Thyroid gland (tissue), 4 donors: ENCODE results near the gene MUC4. TPM values are rescaled to one million over a fixed set of nuclear protein-coding genes. Genes with fewer than 3 reads are reported as not detected.

ENCODE experiments used
- DNase-seq, 2 donors: peaks; one replicate each; pipeline ENCODE4 v3.0.0-alpha.2; 2019
- H3K27ac ChIP-seq, 3 donors: fragments of 200-600 bp; sonication (generic); 1 replicate in 2 of 3; 2 replicates in 1 of 3; pipeline ENCODE4 v1.5.1; 2016 to 2019; ENCODE audit warnings: mild to moderate bottlenecking in 1 of 3, moderate library complexity in 1 of 3
- H3K27me3 ChIP-seq: fragments of 200-600 bp; sonication (generic); one replicate; pipeline ENCODE4 v1.5.1; 2019
- H3K36me3 ChIP-seq, 2 donors: fragments of 200-600 bp; sonication (generic); one replicate each; pipeline ENCODE4 v1.5.1; 2016 to 2019
- H3K4me1 ChIP-seq, 2 donors: fragments of 200-600 bp; sonication (generic); one replicate each; pipeline ENCODE4 v1.5.1; 2017 to 2019
- H3K4me3 ChIP-seq, 3 donors: fragments of 200-600 bp; sonication (generic); replicated peaks in 1 of 3; 1 replicate in 2 of 3; 2 replicates in 1 of 3; pipeline ENCODE4 v1.5.1; 2016; ENCODE audit warnings: mild to moderate bottlenecking in 1 of 3
- H3K9me3 ChIP-seq: fragments of 200-600 bp; sonication (generic); one replicate; pipeline ENCODE4 v1.5.1; 2017
- POLR2A ChIP-seq, 2 donors: fragments of 450-650 bp; IDR thresholded peaks; one replicate each; pipeline ENCODE4 v1.6.1; 2017; ENCODE audit warnings: antibody characterized with exemption in 2 of 2, mild to moderate bottlenecking in 2 of 2, moderate library complexity in 1 of 2
- WGBS, 2 donors: methylation state at CpG; one replicate each; pipeline ENCODE4 v1.1.5; 2017; 5-methylcytosine and 5-hydroxymethylcytosine counted together
- intact Hi-C: fragments of 100-400 bp; cut with DNase I; formaldehyde crosslinking; loops from one replicate; pipeline ENCODE4 v1.15.1; 2023
- microRNA counts, 2 donors: library from miRNA; unstranded; fragments of <30 nt; microRNA quantifications; one replicate each; lab custom pipeline; 2016 to 2017
- microRNA-seq: library from miRNA; unstranded; fragments of <30 nt; microRNA quantifications from one replicate; pipeline ENCODE4, GENCODE V29; 2016
- small RNA-seq: library from RNA; depleted of rRNA; stranded (forward); fragments of <200 nt; gene quantifications from one replicate; pipeline ENCODE3, GENCODE V24; 2016
- total RNA-seq, 4 donors: library from RNA; depleted of rRNA; stranded (reverse); fragments of >200 nt; gene quantifications; one replicate each; pipeline ENCODE4 v1.2.3, GENCODE V29; 2016
- TF ChIP-seq, protein P1 (sequence below), 6 experiments: fragments of 200-600 bp in 3 of 6; fragments of 450-650 bp in 3 of 6; sonication (generic) in 3 of 6; IDR thresholded peaks; one replicate each; pipeline ENCODE4 v1.5.1; 2016 to 2019; ENCODE audit warnings: antibody characterized with exemption in 6 of 6, mild to moderate bottlenecking in 2 of 6, inconsistent platforms in 1 of 6, moderate library complexity in 1 of 6

MUC4 gene
- total RNA-seq, 4 donors from 2014 or later = 0.13 to 0.20 TPM; not detected in 2

DNA sequence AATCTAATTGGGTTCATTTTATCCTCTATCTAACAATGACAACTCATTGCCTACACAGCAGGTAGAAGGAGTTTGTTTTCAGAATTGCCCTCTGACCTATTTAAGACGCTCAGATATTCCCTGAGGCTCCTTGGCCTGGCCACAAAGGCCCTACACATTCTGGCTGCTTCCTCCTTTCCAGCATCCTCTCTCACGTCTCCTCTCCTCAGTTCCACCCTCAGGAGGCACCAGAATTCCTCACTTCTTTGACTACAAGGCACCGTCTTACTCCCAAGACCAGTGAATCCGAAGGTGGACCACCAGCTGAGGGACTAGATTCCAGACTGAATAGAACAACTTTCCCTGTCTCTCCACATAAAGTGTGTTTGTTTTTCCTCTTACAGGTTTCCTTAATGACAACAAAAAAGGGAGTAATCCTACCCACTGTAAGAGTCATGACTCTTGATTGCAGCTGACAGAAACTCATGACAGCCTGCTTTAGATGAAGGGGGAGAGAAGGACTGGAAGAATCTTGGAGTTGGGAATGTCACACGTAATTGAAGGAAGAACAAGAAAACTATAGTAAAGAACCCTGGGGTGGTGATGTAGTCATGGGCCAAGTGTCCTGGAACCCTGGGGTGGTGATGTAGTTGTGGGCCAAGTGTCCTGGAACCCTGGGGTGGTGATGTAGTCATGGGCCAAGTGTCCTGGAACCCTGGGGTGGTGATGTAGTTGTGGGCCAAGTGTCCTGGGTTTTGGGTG is 112.9 kb downstream of the MUC4 start:
- intact Hi-C loops = no loop called here
- no peak for DNase-seq
- no peaks in the 10 kb centered on the region for H3K9me3 ChIP-seq
- TF ChIP-seq, protein P1, sequence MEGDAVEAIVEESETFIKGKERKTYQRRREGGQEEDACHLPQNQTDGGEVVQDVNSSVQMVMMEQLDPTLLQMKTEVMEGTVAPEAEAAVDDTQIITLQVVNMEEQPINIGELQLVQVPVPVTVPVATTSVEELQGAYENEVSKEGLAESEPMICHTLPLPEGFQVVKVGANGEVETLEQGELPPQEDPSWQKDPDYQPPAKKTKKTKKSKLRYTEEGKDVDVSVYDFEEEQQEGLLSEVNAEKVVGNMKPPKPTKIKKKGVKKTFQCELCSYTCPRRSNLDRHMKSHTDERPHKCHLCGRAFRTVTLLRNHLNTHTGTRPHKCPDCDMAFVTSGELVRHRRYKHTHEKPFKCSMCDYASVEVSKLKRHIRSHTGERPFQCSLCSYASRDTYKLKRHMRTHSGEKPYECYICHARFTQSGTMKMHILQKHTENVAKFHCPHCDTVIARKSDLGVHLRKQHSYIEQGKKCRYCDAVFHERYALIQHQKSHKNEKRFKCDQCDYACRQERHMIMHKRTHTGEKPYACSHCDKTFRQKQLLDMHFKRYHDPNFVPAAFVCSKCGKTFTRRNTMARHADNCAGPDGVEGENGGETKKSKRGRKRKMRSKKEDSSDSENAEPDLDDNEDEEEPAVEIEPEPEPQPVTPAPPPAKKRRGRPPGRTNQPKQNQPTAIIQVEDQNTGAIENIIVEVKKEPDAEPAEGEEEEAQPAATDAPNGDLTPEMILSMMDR (IDR thresholded peaks at IDR 0.05) = no peak
- TF ChIP-seq POLR2A (IDR thresholded peaks at IDR 0.05) = no peak
- H3K36me3 ChIP-seq = peaks cover 0 to 11% of the 10 kb centered on the region in 2 donors
- no peaks in the 10 kb centered on the region for H3K4me1 ChIP-seq
- H3K27ac ChIP-seq = no peak overlapping the region
- H3K4me3 ChIP-seq = no peak overlapping the region
- WGBS, 2 donors = 73 to 75% methylated on average over 5 of the region's 5 CpGs
- H3K27me3 ChIP-seq = no peaks in the 10 kb centered on the region

DNA sequence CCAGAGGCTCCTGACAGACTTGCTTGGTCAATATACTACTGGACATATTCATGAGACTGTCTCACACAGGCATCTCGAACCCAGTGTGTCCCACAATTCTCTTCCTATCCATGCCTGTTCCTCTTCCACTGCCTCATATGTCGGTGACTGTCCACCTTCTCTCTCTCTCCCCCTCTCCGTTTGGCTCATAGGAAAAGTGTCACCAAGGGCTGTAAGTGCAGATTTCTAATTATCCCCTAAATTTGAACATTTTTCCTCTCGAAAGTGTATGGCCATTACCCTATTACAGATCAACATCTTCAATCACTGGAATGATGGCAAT is 113.4 kb downstream of the MUC4 start:
- intact Hi-C loops = no loop called here
- H3K4me3 ChIP-seq = no peak overlapping the region
- TF ChIP-seq, protein P1 (IDR thresholded peaks at IDR 0.05) = no peak
- no peak for TF ChIP-seq POLR2A (IDR thresholded peaks at IDR 0.05)
- H3K27me3 ChIP-seq = no peaks in the 10 kb centered on the region
- no peaks in the 10 kb centered on the region for H3K4me1 ChIP-seq
- H3K9me3 ChIP-seq = no peaks in the 10 kb centered on the region
- WGBS, 2 donors = 88 to 90% methylated on average over 4 of the region's 4 CpGs
- H3K36me3 ChIP-seq = peaks cover 0 to 14% of the 10 kb centered on the region in 2 donors
- H3K27ac ChIP-seq = no peak overlapping the region
- no peak for DNase-seq

DNA sequence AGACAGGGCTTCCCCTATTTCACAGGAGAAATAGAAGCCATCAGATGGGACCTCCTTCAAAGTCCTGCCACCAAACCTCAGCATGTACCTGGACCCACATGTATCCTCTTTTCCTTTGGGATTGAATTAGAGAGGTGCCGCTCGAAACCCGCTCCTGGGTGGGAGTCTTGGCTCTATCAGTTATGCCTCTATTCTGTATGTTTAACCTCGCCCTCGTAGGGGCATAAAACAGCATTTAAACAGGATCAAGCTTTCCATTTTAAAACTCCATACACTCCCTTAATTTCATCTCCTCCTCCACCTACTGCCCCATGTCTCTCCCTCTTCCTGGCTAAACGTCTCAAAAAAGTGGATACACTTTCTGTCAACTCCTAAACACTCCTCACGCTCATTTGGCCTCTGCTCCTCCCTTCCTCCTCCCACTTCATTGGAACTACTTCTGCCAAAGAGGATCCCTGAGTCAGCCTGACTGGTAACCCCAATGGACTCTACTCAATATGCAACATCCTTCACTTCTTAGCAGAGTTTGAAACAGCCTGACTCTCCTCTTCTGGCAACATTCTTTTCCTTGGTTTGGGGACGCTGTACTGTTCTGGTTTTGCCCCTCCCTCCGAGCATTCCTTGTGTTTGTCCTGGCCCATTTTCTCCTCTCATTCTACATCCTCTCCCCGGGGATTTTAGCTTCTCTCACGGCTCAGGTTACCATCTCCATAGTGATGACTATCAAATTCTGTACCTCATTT is 114.0 kb downstream of the MUC4 start:
- no peak for TF ChIP-seq POLR2A (IDR thresholded peaks at IDR 0.05)
- TF ChIP-seq, protein P1 (IDR thresholded peaks at IDR 0.05) = no peak
- no peak for DNase-seq
- no peaks in the 10 kb centered on the region for H3K9me3 ChIP-seq
- no peaks in the 10 kb centered on the region for H3K27me3 ChIP-seq
- peak overlapping the region in 1 of 3 donors; percentile 2 for H3K27ac ChIP-seq
- 62 to 65% methylated on average over 11 of the region's 11 CpGs for WGBS, 2 donors
- H3K4me3 ChIP-seq = no peak overlapping the region
- no peaks in the 10 kb centered on the region for H3K4me1 ChIP-seq
- intact Hi-C loops = no loop called here
- H3K36me3 ChIP-seq = peaks cover 0 to 14% of the 10 kb centered on the region in 2 donors

MicroRNA genes within 50 kb of the gene (microRNA counts, 767-probe panel; counts per million panel counts)
- 0 to 2,556 counts per million in 2 donors for microRNA hsa-miR-570-3p (lab: Ali Mortazavi, UCI)

Small RNAs within 50 kb of the gene (microRNA-seq; reads per million reads assigned to microRNA genes)
- gene MIR570 = not detected

Small RNAs within 50 kb of the gene (small RNA-seq; reads per million reads assigned to genes)
- not detected for gene MIR570

Other genes with a start within 250 kb of the MUC4 start
- 100 to 1,000 TPM; 283 to 756 (median 407) TPM for gene APOD, start 228.0 kb downstream of the MUC4 start, total RNA-seq
- 10 to 100 TPM in 3 of 4 donors, 1 to 10 TPM in 1; 3.9 to 18.4 (median 13.9) TPM for gene MUC20, start 91.0 kb downstream of the MUC4 start, total RNA-seq
- gene TNK2, start 96.6 kb upstream of the MUC4 start, total RNA-seq = 10 to 100 TPM; 10.2 to 21.1 (median 12.7) TPM